Measurements from ENCODE around the gene RBM15. TPM values are rescaled to one million over a fixed set of nuclear protein-coding genes. Genes with fewer than 3 reads are reported as not detected.

The RBM15 gene
- total and polyA plus RNA-seq, 2 of the 13 experiments (the other 11 are each of a cell fraction or from before 2014, with no cell fraction given): 13.5 to 36.4 TPM

DNA sequence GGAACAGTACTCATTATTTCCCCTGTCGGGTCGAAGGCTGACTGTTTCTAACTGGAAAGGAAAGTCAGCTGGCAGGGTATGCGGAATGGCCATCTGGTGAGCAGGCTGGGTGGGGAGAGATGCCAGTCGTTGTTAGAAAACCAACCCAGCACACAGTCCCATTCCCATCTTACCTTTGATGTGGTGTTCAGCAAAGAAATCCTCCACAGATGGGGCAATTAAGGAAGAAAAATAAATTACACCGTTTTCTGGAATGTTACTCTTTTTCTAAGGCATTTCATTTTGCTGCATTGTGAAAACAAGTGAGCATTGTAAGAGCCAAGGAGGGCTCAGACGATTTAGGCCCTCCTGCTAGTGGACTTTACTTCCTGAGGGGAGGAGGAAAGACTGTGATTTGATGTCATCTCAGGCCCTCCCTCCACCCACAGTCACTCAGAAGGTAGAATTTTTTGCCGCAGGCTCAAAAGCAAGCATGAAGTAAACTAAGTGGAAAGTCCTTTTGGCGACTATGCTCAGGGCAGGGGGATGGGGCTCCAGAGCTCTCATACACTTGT, 51.6 kb downstream of the RBM15 start, which contains the start of gene SLC16A4:
SLC16A4 (minus strand) TSS at position 335 of the 554 bp plus-strand sequence. CDS start 1,703 bp downstream, outside the sequence.
- H2AFZ ChIP-seq (ENCODE audit: low read length): no peak within 1 kb of the TSS
- H4K20me1 ChIP-seq (ENCODE audit: insufficient read depth, low read length): no peaks in the 10 kb centered on the region
- H3K9ac ChIP-seq (ENCODE audit: insufficient read depth, low read depth, low read length): no peak within 1 kb of the TSS
- FAIRE-seq (peak; percentile 85), DNase-seq (ENCODE audit: low spot score) (peak; percentile 76), ATAC-seq (peak; percentile 78)
- no peaks in the 10 kb centered on the region for H3K9me3 ChIP-seq (ENCODE audit: low read length)
- TF ChIP-seq CHCHD3 (CRISPR knock-in tag; IDR thresholded peaks at IDR 0.05) (no peak), PHF21A (CRISPR knock-in tag; IDR thresholded peaks at IDR 0.05) (peak; percentile 52; the same call in 1 of the 2 replicates), BCL6 (CRISPR knock-in tag; IDR thresholded peaks at IDR 0.05) (0 out of 2 replicates have a peak, but pooled peaks have one; percentile 8), ARID4A (CRISPR knock-in tag; IDR thresholded peaks at IDR 0.05; ENCODE audit: borderline replicate concordance) (no peak), GFI1 (CRISPR knock-in tag; IDR thresholded peaks at IDR 0.05; ENCODE audit: borderline replicate concordance) (peak; percentile 97), MTA3 (CRISPR knock-in tag; IDR thresholded peaks at IDR 0.05) (no peak), NFE2 (CRISPR knock-in tag; IDR thresholded peaks at IDR 0.05) (no peak), SAFB2 (CRISPR knock-in tag; IDR thresholded peaks at IDR 0.05; ENCODE audit: borderline replicate concordance, low read depth) (no peak), HNF4A (CRISPR knock-in tag; IDR thresholded peaks at IDR 0.05) (peak; percentile 36; the same call in 1 of the 2 replicates), AKAP8 (CRISPR knock-in tag; IDR thresholded peaks at IDR 0.05) (no peak)
- WGBS (ENCODE audit: low lambda C conversion rate): 13% methylated on average over 8 of the region's 8 CpGs
- 0 out of 6 replicates have a peak within 1 kb of the TSS, but pooled peaks of 1 of the 3 experiments have one; percentile 0 for H3K4me3 ChIP-seq (replicated peaks in 1 of 3; ENCODE audit: insufficient read depth in 1 of 3, low read depth in 2 of 3, low read length in 3 of 3)
- peaks cover 39% of the 10 kb centered on the region for H3K4me1 ChIP-seq (ENCODE audit: insufficient read depth, low read length)
- intact Hi-C loops (cut with micrococcal nuclease; ENCODE audit: unreplicated experiment): loop anchor here (5.0 kb wide), 2 partner anchors 38 to 53 kb away; partner anchors contain the start of gene RBM15
- peak within 1 kb of the TSS; percentile 19 for H3K27ac ChIP-seq (ENCODE audit: extremely low read length, insufficient read depth, low read length)
- H3K79me2 ChIP-seq (ENCODE audit: insufficient read depth, low read length): no peaks in the 10 kb centered on the region
- CTCF ChIA-PET (ENCODE audit: low intra/inter-chr PET ratio, low total read pairs): no interaction called here
- H3K4me2 ChIP-seq (ENCODE audit: low read depth, low read length): peak within 1 kb of the TSS; percentile 50
- H3K27me3 ChIP-seq (ENCODE audit: control insufficient read depth in 1 of 2, insufficient read depth in 2 of 2, low read length in 2 of 2): no peaks in the 10 kb centered on the region
- peaks cover 0 to 11% of the 10 kb centered on the region in 2 experiments; a peak in 1 of 5 replicates for H3K36me3 ChIP-seq (replicated peaks in 1 of 2; ENCODE audit: control insufficient read depth in 1 of 2, insufficient read depth in 2 of 2, low read length in 2 of 2)
- no TSS peak for BruUV-seq (replicated peaks)
- POLR2A ChIA-PET: no interaction called here
- in situ Hi-C loops (cut with HindIII; ENCODE audit: extremely low pct_ligation_motif_present, low pct_unique_long_range_greater_than_20kb): no loop called here

Data from HepG2 (cell line).